ENCODE results near the gene NCAPG2.

GRCh38 chr7:158591944-158592343 lies 112.7 kb downstream of the NCAPG2 start:
- TF ChIP-seq TCF12 (IDR thresholded peaks at IDR 0.05) (no peak), GABPA (IDR thresholded peaks at IDR 0.05; ENCODE audit: low read depth) (no peak), CTCF (IDR thresholded peaks at IDR 0.05) (no peak), TAF1 (IDR thresholded peaks at IDR 0.05; ENCODE audit: borderline replicate concordance, low read depth, low read length) (no peak)

Measured in SK-N-SH (cell line).